Ammon's horn (tissue), 1 donor: ENCODE data around the gene MACC1.
A peak's percentile ranks its signal among the peaks of the same experiment; 100 is the strongest.

Experiments used
- DNase-seq: peaks from one replicate; pipeline ENCODE4 v3.0.0-alpha.2; 2016; ENCODE audit warnings: low spot score

Gene MACC1

DNA sequence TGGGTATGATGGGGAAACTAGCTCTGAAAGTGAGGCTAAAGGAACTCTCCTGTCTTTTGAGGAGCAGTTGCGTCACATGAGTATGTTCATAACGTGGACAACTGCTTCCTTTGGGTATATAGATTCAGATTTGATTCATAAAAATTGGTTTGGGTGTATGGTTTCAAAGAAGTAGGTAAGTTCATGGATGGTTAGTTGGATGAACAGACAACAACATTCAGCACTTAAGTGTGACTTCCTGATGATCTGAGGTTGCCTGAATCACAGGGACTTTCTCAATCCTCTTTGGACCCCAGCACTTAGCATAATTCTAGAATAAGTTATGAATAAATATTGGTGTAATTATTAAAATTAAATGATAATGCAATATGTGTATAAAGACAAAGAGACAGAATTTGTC lies 43.4 kb downstream of the MACC1 start:
- no peak for DNase-seq

DNA sequence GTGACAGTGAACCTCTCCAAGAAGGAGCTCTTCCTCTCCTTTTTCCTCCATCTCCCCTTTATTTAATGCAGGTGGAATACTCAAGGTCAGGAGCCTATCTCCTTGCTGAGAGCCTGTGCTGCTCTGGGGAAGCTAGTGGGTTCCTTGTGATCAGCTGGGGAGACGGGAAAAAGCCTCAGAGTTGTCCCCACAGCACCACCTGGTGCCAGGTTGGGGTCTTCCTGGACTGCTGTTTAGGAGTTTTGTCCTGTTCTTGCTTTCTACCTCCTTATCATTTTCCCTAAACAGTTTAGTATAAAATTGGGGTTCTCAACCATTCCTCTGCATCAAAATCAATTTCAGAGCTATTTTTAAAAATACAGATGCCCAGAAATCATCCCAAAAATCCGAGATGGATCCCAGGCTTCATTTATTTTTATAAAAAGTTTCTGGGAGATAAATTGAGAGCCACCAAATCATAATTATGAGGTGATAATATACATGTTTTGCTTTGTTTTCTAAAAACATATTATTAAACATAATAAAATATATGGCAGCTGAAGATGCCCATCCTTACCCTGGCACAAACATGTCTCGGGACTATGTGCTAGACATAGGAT lies 44.3 kb downstream of the MACC1 start:
- DNase-seq: peak; percentile 43

DNA sequence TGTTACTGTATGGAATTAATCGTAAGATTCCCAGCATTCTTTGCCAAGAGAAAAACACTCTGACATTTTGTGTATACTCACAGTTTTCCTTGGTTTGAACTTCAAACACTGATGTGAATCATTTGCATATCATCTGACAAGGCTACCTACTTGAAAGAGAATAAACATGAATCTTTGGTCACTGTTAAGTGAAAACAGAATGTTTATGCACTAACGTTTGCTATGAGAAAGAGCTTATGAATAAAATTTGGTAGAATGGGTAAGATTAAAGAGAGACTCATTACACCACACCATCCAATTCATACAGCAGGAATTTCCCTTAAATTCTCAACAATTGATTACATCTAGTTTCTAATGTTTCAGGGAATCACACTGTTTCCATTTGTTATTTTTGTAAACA lies 46.6 kb downstream of the MACC1 start:
- DNase-seq: no peak

DNA sequence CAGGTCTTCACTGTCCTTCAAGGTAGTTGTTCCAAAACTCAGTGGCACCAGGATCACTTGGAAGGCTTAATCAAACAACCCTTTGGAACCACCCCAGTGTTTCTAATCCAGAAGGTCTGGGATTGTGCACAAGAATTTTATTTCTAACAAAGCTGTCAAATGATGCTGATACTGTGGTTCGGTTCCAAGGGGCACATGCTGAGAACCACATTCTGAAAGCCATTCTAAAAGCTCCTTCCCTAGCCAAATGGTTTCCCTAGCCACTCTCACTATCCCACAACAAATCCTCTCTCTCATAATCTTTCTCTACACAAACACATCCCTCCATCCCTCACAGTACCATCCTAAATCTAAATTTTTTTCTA lies 52.1 kb downstream of the MACC1 start:
- no peak for DNase-seq

DNA sequence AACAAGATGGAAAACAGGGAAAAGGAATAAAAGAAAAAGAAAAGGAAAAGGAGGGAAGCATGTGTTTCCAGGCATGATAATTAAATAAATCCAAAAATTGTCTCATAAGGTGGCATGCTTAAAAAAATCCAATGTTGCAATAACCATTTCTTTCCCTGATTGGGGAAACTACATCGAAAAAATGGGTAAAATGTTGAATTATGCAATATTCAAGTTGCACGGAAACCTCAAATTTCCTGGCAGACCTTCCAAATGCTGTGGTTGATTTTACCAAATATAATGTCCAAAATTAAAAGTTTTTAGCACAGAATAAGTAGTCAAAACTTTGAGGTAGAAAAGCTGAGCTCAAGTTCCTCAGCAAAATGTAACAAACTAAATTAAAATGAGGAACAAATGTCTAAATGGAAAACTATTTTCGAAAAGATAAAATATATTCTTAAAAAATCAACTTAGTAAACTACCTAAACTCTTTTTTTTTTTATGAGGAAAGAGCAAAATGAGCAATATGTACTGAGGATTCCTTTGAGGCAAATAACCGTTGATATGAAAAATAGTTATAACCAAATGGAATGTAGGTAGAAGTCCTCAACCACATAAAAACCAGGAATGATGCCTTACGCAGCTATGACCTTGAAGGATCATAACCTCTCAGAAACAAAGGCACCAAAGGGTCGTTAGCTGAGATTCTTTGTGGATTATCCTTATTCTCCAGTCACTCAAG lies 52.6 kb downstream of the MACC1 start:
- DNase-seq: no peak

DNA sequence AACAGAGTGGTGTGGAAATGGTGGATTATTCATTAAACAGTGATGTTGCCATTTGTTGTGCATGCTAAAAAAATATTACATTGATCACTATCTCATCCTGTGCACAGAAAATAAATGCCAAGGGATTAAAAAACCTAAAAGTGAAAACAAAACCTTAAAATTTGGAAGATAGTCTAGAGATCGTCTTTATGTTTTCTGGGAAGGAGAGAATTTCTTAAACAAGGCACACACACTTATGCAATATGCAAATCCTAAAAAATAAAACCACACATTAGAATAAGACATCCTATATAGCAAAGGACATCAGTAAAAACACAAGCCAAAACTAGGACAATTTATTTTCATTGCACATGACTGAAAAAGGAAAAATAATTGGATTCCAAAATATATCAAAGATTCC lies 54.5 kb downstream of the MACC1 start:
- DNase-seq: no peak

DNA sequence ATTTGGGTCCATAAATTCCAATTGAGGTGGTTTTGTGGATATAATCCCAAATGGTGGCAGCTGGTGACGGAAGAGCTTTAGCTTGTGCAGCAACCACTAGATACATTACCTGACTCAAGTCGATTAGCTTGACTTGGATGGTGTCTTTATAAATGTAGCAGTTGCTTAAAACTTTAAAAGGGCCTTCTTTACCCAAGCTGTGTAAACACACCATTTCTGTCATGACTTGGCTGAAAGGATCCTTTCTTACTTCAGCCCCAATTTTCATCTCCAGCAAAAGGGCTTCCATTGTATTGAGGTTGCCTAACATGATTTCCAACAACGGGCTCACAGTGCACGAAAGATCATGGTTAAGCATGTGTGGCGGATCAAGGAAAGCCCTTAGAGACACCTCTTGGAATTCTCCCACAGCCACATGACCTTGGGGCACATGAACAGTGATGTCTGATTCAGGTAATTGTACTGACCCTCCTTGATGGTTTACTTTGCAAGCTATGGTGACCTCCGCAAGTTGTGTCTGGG lies 57.9 kb downstream of the MACC1 start:
- DNase-seq: no peak

DNA sequence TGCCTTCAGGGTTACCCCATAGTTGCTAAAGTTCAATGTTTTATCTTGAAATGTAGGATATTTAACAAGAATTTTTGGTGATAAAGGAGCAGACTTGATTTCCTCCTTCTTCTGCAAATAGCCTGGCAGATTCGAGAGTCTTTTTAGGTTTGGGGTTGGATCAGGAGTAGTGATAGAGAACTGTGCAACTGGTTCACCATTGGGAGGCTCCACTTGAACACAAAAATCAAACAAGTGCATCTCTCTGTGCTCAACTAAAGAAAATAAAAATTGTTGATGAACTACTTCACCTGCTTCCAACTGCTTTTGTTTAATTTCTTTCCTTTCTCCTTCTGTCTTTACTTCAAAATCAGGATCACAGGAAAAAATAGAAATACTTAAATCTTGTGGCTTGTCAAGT lies 58.5 kb downstream of the MACC1 start:
- peak; percentile 78 for DNase-seq

DNA sequence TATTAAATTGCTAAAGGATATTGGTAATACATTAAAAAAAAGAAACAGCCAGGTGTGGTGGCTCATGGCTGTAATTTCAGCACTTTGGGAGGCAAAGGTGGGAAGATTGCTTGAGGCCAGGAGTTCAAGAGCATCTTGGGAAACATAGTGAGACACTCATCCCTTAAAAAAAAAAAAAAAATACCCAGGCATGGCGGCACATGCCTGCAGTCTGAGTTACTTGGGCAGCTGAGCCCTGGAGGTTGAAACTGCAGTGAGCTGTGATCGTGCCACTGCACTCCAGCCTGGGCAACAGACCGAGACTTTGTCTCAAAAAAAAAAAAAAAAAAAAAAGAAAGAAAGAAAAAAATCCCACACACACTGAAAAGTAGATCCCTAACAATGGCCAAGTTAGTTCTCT lies 59.7 kb downstream of the MACC1 start:
- no peak for DNase-seq

DNA sequence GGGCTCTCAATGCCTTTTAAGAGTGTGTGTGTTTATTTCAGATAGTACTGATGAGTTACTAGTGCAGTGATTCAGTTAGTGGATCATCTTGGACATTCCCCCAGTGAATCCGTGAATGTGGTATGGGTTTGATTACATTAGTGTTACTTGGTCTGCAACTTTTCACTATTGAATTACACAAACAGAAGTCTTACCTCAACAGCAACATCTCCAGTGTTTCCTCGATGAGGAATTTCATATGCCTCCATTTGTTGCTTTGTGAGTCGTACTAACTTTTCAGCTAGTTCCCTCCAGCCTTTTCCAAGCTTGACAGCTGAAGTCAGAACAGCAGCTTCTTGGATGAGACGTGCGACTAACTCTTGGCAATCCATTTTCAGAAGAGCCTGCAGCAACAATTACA lies 63.2 kb downstream of the MACC1 start:
- DNase-seq: no peak

DNA sequence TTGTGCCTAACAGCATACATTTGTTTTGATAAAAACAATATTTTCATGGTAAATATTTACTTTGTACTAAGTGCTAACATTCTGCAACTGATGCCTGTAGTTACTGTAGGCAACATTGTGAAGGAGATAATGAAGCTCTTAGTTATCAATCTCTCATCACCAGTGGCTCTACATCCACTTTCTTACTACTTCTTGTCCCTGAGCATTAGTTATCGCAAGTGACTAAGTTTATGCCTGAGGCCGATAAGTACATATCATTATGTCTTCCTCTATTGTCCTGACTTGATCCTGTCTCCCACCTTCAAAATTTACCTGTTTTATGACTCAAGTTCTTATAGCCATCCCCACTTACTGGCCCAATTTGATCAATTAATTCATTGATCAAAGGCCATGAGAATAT lies 63.6 kb downstream of the MACC1 start:
- DNase-seq: no peak

DNA sequence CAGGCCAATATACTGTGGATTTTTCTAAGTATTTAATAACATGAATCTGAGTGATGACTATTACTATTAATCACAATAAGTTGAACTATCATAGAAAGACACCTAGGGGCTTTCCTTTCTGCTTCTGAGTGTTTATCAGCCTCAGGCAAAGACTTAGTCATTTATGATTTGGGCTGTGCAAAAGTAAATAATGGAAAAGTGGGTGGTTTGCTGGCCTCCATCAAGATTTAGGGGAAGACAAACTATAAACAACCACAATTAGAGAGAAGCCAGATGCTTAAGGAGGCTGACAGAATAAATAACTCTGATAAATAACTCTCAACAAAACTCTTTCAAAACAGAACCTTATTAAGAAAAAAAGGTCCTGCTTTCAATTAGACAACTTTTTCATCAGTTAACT lies 64.7 kb downstream of the MACC1 start:
- DNase-seq: no peak

DNA sequence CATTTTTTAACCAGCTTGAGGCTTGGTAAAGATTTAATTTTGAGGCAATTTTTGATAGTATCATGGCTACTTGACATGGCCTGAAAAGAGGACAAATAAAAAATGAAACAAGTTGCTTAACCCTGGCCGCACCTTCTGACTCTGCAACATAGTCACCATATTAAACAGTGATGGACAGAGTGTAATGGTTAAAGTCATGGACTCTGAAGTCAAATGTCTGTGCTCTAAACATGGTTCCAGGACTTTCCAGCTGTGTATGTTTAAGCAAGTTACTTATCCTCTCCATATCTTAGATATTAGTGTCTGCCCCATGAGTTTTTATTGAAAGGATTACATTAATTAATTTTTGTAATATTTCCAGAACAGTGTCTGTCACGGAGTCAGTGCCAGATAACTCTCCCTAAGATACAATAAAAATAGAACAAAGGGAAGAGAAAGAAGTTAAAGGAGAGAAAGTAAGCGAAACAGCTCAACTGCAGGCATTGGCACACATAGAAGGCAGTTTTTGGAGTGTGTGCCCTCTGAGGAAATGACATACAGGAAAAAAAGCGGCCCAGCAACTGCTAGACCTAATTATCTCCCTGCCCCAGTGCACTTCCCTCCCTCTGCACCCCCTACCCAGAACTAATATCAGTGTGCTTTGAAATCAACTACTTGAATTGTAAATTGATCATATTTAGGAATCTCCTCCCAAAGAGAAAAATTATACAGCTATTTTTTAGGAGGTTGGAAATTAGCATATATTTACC lies 65.3 kb downstream of the MACC1 start:
- no peak for DNase-seq

DNA sequence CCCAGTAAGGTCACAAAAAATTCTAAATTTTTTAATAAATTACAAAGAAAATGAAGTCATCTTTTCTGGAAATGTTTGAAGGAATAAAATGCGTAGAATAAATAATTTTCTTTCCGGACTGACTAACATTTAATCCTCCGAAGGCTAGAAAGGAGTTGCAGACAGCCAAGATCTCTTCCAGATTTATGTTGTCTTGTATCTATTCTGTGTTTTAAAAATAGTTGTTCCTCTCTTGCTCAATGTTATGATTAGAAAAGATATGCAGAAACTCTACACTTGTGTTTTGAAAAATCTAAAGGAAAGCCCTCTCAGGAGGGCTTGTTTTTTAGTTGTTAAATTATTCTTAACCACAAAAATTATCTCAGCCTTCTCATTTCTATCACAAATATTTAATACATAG lies 70.7 kb downstream of the MACC1 start:
- DNase-seq: no peak

DNA sequence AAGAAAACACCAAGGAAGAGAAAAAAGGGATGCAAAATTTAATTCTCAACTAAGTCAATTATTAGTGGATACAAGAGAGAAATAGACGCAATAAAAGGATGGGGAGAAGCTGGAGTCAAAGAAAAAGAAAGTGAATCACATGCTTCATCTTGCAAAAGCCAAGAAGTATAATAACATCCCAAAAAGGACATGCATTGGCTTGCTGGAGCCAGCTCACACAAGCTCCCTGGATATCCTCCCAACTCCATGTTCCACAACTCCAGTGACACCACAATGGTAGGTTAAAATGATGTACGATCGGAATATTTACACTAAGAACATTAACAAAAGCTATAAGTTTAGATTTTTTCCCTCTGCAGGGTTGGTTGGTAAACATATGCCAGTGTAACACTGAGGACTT lies 72.4 kb downstream of the MACC1 start:
- DNase-seq: no peak

DNA sequence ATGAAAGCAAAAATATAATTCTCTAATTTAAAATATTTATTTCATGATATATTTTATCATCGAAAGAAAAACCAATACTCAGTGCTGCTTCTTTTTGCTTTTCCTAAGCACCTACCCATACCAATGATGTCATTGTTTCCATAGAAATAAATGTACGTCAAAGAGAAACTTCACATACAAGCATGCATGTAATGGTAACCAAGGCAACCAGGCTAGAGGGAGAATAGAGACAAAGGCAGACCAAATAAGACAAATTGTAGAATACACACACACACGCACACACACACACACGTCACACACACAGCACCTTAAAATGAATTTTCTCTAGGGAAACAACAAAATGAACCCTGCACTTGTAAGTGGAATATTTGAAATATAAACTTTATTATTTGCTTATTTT lies 75.5 kb downstream of the MACC1 start:
- DNase-seq: peak; percentile 39

DNA sequence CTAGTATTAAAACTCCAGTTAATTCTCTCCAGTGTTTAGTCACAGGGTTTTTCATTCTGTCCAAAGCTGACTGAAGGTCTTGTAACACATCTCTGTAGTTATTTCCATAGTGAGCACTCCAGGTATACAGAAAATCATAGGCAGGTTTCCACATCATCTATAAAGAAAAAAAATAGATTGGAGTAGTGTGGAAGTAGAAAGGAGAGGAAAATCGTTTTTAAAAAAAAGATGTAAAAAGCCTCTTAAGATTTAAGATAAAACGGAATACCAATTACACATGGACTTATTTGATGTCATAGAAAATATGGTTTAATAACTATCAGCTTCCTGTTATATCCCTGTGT lies 76.2 kb downstream of the MACC1 start:
- no peak for DNase-seq

DNA sequence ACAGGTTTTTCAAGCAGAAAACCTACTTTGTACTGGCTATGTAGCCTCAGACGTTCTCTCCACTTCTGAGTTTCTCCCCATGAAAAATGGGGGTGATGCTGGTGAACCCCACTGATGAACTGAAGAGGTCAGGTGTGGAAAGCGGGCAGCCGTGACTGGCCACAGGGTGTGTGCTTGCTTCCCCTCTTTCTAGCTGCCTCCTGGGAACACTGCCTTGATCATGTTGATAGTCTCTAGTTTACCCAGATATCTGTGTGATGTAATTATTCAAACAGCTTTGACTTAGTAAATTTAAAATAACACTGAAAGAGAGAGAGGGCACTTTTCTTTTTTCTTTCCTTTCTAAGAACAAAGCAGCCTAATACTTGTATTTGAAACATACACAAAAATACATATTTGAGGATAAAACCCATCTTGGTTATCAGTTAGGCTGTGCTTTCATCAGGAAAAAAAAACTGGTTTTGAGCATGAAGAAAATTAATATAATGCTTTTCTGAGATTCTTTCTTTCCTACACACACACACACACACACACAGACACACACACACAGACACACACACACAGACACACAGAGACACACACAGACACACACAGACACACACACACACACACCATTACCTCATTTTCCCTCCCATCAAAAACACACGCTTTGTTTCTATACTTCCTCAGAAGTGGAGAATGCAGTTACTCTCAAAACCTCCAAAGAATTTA lies 76.7 kb downstream of the MACC1 start:
- no peak for DNase-seq

DNA sequence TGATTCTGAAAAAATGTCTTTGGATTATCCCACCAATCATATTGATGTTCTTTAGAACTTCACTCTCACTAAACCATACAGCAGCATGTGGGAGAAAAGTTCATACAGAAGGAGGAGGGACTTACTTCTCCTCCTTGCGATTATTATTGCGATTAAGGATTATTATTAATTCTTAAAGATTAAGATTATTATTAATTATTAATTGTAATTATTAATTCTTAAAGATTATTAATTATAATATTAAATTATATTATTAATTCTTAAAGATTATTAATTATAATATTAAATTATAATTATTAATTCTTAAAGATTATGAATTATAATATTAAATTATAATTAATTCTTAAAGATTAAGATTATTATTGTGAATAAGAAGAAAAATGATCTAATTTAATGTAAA lies 80.5 kb downstream of the MACC1 start:
- no peak for DNase-seq

DNA sequence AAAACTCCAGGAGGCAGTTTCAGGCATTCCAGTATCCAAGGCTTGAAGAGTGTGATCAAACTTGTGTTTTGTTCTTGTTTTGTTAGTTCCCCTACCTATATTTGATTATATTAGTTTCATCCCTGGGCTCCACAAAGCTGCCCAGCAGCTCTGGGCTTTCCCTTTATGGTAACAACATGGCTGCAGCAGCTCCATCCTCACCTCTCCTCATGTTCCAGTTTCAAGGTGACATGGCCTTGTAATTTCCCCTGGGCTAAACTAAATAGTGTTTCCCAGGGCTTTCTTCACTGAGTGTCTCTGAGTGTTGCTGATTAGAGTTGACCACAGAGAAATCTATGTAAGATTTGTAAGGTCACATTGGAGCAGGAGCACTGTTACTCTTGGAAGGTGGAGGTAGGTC lies 83.4 kb downstream of the MACC1 start:
- no peak for DNase-seq

DNA sequence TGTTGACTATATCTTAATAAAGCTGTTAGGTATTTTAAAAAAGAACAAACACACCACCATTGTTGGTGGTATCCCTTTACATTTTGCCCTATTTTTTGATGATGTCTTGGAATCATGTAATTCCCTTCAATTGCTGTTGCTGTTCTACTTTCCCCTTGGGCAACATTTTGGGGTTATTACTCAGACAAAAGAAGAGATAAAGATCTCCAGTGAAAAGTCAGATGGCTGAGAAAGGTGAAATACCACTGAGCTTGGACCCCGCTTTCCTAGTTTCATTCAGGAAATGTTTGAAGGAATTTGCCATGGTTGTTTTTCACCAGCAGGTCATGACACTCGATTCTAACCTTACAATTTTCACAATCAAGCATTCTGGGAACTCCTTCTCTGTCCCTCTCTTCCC lies 84.6 kb downstream of the MACC1 start:
- DNase-seq: no peak

DNA sequence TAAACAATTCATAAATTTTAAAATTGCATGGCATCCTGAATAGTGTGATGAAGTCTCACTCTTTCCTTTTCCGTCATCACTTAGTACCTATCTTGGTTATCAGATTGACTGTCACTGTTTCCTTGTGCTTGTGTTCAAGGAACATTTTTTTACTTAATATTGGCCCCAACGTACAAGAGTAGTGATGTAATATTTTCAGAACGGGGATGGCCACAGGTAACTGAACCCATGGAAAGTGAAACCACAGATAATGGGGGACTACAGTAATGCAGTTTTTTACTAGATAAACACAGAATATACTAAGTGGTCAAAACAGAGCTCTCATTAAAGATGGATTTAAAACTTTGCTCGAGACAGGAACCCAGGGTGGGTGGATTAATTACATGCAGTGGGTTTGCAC lies 85.4 kb downstream of the MACC1 start:
- DNase-seq: no peak

DNA sequence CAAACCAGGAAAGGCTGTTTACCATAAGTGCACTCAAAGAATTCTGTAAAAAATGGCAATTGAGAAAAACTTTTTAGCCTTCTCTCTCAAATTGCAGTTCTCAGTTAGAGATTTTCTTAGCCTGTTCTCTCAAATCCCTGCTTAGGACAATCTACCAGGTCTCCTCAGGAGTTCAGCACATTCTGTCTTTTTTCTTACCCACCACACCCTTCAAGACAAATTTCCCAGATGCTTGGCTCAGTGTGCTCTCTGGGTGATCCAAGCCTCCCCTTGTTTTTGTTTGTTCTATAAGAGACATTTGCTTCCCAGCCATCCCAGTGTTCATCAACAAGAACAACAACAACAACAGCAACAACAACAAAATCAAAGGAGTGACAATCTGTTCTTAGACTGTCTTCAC lies 87.3 kb downstream of the MACC1 start:
- no peak for DNase-seq
